GM12878 (cell line): ENCODE results near the gene TTC31. TPM values are rescaled to one million over a fixed set of nuclear protein-coding genes. Genes with fewer than 3 reads are reported as not detected.

Experiments used
- CBFB ChIP-seq: IDR thresholded peaks from 2 replicates; pipeline ENCODE4 v1.6.1; 2016; ENCODE audit warnings: antibody characterized with exemption, low read depth
- IKZF2 ChIP-seq, 2 experiments: fragments of 450-650 bp; IDR thresholded peaks; 2 replicates each; pipeline ENCODE4 v1.6.1; 2017; ENCODE audit warnings: mild to moderate bottlenecking in 2 of 2, moderate library complexity in 2 of 2
- NFYB ChIP-seq: IDR thresholded peaks from 2 replicates; pipeline ENCODE4 v1.6.1; 2011; ENCODE audit warnings: low read depth, mild to moderate bottlenecking, low read length, improper control_type of control experiment, moderate library complexity; ENCODE audit not compliant: insufficient read depth
- NR2C1 ChIP-seq: fragments of 450-650 bp; IDR thresholded peaks from 2 replicates; pipeline ENCODE4 v1.6.1; 2017; ENCODE audit warnings: antibody characterized with exemption, mild to moderate bottlenecking, moderate library complexity
- RBBP5 ChIP-seq: fragments of 200-600 bp; sonication (generic); conservative IDR thresholded peaks from 2 replicates; pipeline ENCODE4 v1.6.1; 2016
- SMAD1 ChIP-seq: fragments of 450-650 bp; IDR thresholded peaks from 2 replicates; pipeline ENCODE4 v1.6.1; 2018; ENCODE audit warnings: mild to moderate bottlenecking, low read depth; ENCODE audit not compliant: partially characterized antibody
- SUPT20H ChIP-seq: IDR thresholded peaks from 2 replicates; pipeline ENCODE4 v1.6.1; 2011; ENCODE audit warnings: low read depth, mild to moderate bottlenecking, low read length, moderate library complexity, borderline replicate concordance; ENCODE audit not compliant: control insufficient read depth
- SUZ12 ChIP-seq: fragments of 200-600 bp; sonication (generic); IDR thresholded peaks from one replicate; pipeline ENCODE4 v1.6.1; 2018; ENCODE audit warnings: antibody characterized with exemption, mild to moderate bottlenecking; ENCODE audit not compliant: unreplicated experiment
- WRNIP1 ChIP-seq: IDR thresholded peaks from 2 replicates; pipeline ENCODE4 v1.6.1; 2011; ENCODE audit warnings: low read depth, low read length, improper control_type of control experiment, borderline replicate concordance
- ZNF207 ChIP-seq: fragments of 450-650 bp; IDR thresholded peaks from 2 replicates; pipeline ENCODE4 v1.6.1; 2014; ENCODE audit warnings: antibody characterized with exemption, mild to moderate bottlenecking, borderline replicate concordance
- polyA plus RNA-seq, 11 experiments: library from polyadenylated mRNA; depleted of rRNA in 4 of 11; unstranded in 6 of 11; stranded (reverse) in 5 of 11; fragments of >200 nt; fragmentation: Nextera tagmentation in 4 of 11; fragmentation: Illumina TruSeq in 1 of 11; extraction: Ambion mirVana in 4 of 11; extraction: Trizol in 1 of 11; gene quantifications; 1 replicate in 1 of 11; 2 replicates in 10 of 11; pipeline versions ENCODE4 v1.2.1 to v1.2.3, GENCODE V29; 2011 to 2016; ENCODE audit warnings: inconsistent platforms in 2 of 11, missing spikeins in 2 of 11, low read depth in 1 of 11
- total RNA-seq, 4 experiments: library from RNA; depleted of rRNA in 3 of 4; stranded (reverse); fragments of >200 nt in 3 of 4; fragmentation: Illumina TruSeq in 1 of 4; extraction: Trizol in 1 of 4; gene quantifications; 2 replicates each; pipeline versions ENCODE4 v1.2.1 to v1.2.3, GENCODE V29; 2013 to 2021
- TF ChIP-seq, protein P1 (sequence below): fragments of 450-650 bp; IDR thresholded peaks from 2 replicates; pipeline ENCODE4 v1.6.1; 2017; ENCODE audit warnings: mild to moderate bottlenecking, moderate library complexity
- TF ChIP-seq, protein P2 (sequence below): fragments of 450-650 bp; IDR thresholded peaks from 2 replicates; pipeline ENCODE4 v1.6.1; 2017; ENCODE audit warnings: antibody characterized with exemption, mild to moderate bottlenecking, moderate library complexity
- TF ChIP-seq, protein P3 (sequence below): fragments of 450-650 bp; IDR thresholded peaks from 2 replicates; pipeline ENCODE4 v1.6.1; 2018; ENCODE audit warnings: borderline replicate concordance, mild to moderate bottlenecking; ENCODE audit not compliant: partially characterized antibody
- TF ChIP-seq, protein P4 (sequence below): fragments of 450-650 bp; IDR thresholded peaks from 2 replicates; pipeline ENCODE4 v1.6.1; 2018; ENCODE audit warnings: mild to moderate bottlenecking, low read depth, moderate library complexity; ENCODE audit not compliant: partially characterized antibody
- TF ChIP-seq, protein P5 (sequence below): IDR thresholded peaks from 2 replicates; pipeline ENCODE4 v1.6.1; 2011; ENCODE audit warnings: mild to moderate bottlenecking, low read depth, low read length, moderate library complexity; ENCODE audit not compliant: insufficient replicate concordance

Gene TTC31
- total and polyA plus RNA-seq, 10 of the 15 experiments (the other 5 are each of a cell fraction or from before 2014, with no cell fraction given) = 6.5 to 34.9 (median 25.9) TPM

DNA sequence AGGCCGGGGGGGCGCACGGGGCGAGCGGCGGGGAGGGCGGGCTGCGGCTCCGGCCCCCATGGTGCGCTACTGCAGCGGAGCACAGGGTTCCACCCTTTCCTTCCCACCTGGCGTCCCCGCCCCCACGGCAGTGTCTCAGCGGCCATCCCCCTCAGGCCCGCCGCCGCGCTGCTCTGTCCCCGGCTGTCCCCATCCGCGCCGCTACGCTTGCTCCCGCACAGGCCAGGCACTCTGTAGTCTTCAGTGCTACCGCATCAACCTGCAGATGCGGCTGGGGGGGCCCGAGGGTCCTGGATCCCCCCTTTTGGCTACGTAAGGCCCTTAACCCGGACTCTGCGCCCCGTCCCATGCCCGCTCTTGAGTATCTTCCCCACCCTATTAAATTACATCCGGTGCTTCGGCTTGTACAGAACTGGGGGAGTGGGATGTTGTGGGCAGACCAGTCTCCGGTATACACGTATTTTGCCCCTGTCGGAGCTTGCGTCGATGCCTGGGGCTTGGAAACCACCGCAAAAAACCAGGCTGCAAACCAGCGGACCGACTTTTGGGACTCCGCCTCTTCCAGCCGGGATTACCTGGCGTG is 25.2 kb upstream of the TTC31 start (continued):
- TF ChIP-seq, protein P1, sequence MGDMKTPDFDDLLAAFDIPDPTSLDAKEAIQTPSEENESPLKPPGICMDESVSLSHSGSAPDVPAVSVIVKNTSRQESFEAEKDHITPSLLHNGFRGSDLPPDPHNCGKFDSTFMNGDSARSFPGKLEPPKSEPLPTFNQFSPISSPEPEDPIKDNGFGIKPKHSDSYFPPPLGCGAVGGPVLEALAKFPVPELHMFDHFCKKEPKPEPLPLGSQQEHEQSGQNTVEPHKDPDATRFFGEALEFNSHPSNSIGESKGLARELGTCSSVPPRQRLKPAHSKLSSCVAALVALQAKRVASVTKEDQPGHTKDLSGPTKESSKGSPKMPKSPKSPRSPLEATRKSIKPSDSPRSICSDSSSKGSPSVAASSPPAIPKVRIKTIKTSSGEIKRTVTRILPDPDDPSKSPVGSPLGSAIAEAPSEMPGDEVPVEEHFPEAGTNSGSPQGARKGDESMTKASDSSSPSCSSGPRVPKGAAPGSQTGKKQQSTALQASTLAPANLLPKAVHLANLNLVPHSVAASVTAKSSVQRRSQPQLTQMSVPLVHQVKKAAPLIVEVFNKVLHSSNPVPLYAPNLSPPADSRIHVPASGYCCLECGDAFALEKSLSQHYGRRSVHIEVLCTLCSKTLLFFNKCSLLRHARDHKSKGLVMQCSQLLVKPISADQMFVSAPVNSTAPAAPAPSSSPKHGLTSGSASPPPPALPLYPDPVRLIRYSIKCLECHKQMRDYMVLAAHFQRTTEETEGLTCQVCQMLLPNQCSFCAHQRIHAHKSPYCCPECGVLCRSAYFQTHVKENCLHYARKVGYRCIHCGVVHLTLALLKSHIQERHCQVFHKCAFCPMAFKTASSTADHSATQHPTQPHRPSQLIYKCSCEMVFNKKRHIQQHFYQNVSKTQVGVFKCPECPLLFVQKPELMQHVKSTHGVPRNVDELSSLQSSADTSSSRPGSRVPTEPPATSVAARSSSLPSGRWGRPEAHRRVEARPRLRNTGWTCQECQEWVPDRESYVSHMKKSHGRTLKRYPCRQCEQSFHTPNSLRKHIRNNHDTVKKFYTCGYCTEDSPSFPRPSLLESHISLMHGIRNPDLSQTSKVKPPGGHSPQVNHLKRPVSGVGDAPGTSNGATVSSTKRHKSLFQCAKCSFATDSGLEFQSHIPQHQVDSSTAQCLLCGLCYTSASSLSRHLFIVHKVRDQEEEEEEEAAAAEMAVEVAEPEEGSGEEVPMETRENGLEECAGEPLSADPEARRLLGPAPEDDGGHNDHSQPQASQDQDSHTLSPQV = no peak
- TF ChIP-seq, protein P2, sequence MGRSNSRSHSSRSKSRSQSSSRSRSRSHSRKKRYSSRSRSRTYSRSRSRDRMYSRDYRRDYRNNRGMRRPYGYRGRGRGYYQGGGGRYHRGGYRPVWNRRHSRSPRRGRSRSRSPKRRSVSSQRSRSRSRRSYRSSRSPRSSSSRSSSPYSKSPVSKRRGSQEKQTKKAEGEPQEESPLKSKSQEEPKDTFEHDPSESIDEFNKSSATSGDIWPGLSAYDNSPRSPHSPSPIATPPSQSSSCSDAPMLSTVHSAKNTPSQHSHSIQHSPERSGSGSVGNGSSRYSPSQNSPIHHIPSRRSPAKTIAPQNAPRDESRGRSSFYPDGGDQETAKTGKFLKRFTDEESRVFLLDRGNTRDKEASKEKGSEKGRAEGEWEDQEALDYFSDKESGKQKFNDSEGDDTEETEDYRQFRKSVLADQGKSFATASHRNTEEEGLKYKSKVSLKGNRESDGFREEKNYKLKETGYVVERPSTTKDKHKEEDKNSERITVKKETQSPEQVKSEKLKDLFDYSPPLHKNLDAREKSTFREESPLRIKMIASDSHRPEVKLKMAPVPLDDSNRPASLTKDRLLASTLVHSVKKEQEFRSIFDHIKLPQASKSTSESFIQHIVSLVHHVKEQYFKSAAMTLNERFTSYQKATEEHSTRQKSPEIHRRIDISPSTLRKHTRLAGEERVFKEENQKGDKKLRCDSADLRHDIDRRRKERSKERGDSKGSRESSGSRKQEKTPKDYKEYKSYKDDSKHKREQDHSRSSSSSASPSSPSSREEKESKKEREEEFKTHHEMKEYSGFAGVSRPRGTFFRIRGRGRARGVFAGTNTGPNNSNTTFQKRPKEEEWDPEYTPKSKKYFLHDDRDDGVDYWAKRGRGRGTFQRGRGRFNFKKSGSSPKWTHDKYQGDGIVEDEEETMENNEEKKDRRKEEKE = no peak
- no peak for TF ChIP-seq RBBP5
- TF ChIP-seq WRNIP1 = no peak
- TF ChIP-seq IKZF2 (IDR thresholded peaks at IDR 0.05) = peak; percentile 91 to 96
- no peak for TF ChIP-seq SUPT20H
- TF ChIP-seq ZNF207 = peak; percentile 80; the same call in 1 of the 2 replicates
- TF ChIP-seq, protein P3, sequence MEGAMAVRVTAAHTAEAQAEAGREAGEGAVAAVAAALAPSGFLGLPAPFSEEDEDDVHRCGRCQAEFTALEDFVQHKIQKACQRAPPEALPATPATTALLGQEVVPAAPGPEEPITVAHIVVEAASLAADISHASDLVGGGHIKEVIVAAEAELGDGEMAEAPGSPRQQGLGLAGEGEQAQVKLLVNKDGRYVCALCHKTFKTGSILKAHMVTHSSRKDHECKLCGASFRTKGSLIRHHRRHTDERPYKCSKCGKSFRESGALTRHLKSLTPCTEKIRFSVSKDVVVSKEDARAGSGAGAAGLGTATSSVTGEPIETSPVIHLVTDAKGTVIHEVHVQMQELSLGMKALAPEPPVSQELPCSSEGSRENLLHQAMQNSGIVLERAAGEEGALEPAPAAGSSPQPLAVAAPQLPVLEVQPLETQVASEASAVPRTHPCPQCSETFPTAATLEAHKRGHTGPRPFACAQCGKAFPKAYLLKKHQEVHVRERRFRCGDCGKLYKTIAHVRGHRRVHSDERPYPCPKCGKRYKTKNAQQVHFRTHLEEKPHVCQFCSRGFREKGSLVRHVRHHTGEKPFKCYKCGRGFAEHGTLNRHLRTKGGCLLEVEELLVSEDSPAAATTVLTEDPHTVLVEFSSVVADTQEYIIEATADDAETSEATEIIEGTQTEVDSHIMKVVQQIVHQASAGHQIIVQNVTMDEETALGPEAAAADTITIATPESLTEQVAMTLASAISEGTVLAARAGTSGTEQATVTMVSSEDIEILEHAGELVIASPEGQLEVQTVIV = no peak
- no peak for TF ChIP-seq SUZ12
- TF ChIP-seq SMAD1 = peak; percentile 73
- TF ChIP-seq, protein P4, sequence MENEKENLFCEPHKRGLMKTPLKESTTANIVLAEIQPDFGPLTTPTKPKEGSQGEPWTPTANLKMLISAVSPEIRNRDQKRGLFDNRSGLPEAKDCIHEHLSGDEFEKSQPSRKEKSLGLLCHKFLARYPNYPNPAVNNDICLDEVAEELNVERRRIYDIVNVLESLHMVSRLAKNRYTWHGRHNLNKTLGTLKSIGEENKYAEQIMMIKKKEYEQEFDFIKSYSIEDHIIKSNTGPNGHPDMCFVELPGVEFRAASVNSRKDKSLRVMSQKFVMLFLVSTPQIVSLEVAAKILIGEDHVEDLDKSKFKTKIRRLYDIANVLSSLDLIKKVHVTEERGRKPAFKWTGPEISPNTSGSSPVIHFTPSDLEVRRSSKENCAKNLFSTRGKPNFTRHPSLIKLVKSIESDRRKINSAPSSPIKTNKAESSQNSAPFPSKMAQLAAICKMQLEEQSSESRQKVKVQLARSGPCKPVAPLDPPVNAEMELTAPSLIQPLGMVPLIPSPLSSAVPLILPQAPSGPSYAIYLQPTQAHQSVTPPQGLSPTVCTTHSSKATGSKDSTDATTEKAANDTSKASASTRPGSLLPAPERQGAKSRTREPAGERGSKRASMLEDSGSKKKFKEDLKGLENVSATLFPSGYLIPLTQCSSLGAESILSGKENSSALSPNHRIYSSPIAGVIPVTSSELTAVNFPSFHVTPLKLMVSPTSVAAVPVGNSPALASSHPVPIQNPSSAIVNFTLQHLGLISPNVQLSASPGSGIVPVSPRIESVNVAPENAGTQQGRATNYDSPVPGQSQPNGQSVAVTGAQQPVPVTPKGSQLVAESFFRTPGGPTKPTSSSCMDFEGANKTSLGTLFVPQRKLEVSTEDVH = peak; percentile 56
- peak; percentile 52; the same call in 1 of the 2 replicates for TF ChIP-seq CBFB
- TF ChIP-seq, protein P5, sequence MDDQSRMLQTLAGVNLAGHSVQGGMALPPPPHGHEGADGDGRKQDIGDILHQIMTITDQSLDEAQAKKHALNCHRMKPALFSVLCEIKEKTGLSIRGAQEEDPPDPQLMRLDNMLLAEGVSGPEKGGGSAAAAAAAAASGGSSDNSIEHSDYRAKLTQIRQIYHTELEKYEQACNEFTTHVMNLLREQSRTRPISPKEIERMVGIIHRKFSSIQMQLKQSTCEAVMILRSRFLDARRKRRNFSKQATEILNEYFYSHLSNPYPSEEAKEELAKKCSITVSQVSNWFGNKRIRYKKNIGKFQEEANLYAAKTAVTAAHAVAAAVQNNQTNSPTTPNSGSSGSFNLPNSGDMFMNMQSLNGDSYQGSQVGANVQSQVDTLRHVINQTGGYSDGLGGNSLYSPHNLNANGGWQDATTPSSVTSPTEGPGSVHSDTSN = no peak
- peak; percentile 88 for TF ChIP-seq NR2C1
- TF ChIP-seq NFYB = no peak
